ENCODE results near the gene SLC49A4. TPM values are rescaled to one million over a fixed set of nuclear protein-coding genes. Genes with fewer than 3 reads are reported as not detected.

The SLC49A4 gene
- total RNA-seq, 1 donor from 2014 or later: 19.9 TPM

DNA sequence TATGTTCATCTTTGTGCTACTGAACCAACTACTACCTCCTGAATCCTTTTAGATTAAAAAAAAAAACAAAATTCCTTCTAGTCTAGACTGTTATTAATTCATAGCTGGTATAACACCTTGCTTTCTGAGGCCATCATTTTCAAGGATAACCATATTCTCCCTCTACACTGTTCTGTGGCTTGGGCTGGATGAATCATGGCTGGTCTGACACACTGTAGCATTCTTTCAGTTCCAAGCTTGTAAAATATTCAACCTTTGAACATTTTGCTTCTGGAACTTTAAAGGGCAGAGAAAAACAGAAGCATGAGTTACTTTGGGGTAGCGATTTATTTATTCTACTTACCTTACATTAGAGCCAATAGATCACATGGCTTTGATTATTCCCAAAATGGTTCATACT is 8.8 kb upstream of the SLC49A4 start:
- DNase-seq (ENCODE audit: low spot score): no peak

DNA sequence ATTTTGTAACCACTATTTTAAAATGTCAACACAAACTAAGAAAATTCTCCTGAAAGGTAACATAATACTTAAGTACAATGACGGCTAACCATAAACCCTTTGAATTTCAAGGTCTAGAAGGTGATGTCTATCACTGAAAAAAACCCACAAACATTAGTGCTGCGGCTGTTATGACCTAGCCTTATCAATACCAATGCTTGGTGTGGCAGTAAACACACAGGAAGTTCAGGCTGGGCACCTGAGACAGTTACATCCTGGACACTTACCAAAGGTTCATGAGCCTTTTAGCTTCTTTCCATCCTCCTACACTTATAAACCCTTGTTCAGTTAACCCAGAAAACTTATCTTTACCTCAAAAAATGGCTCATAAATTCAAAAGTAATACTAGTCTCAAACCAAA is 7.0 kb upstream of the SLC49A4 start:
- no peak for DNase-seq (ENCODE audit: low spot score)

DNA sequence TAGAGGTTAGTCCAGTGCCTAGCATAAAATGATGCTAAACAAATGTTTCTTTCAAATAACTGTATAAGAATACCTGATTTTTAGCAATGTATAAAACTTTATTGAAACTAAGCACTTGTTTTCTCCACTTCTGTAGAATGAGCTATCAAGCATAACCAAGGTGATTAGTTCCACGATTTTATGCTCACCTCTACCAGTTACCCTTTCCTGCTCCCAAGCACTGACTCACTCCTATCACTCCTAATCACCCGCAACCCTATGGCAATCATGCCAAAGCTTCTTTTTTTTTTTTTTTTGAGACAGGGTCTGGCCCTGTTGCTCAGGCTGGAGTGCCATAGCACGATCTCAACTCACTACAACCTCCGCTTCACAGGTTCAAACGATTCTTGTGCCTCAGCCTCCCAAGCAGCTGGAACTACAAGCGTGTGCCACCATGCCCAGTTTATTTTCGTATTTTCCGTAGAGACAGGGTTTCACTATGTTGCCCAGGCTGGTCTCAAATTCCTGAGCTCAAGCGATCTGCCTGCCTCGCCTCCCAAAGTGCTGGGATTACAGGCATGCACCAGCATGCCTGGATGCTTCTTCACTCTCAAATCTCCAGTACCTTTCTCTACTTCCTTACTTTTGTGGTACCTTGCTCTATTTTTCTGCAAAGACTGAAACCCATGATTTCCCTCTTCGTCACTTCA is 5.1 kb upstream of the SLC49A4 start:
- DNase-seq (ENCODE audit: low spot score): no peak

DNA sequence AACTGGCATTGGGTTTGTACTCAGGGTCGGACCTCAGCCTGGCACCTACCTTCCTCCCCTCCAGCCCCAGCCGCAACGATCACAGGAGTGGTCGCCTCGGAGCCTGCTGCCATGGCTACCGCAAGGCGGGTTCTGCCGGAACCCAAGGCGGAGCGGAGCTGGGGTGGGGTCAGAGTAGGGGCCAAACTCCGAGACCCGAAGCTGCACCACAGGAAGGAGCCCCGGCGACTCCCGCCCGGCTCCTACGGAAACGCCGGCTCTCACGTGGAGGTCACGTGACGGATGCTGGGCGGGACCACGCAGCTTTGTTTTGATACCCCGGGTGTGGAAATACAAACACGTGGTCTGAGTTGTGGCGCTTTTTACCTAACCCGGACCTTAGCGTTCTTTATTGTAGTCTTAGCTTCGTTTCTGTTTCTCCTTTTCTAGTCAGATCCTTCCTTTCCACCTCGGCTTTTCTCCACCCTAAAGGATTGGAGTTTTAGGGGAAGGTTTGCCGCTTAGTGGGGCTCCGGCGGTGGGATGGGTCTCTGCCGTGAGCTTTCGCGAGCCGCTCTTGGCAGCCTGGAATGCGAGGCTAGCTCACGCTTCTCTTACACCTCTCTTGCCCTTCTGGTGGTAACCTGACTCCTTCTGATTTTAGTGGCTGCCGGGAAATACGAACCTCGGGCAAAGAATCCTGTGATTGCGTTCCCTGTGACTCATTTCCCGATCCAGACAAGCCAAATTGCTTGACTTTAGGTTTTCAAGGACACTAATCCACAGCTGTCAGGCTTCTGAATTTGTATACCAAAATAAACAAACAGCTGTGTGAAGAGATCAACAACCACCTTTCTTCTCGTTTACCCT is 1.1 kb upstream of the SLC49A4 start, which contains the start of gene HSPBAP1:
TSS of gene HSPBAP1 (minus strand) at position 264 of the 849 bp plus-strand sequence. CDS start at position 113, 151 bp downstream.
- DNase-seq (ENCODE audit: low spot score): peak; percentile 94

DNA sequence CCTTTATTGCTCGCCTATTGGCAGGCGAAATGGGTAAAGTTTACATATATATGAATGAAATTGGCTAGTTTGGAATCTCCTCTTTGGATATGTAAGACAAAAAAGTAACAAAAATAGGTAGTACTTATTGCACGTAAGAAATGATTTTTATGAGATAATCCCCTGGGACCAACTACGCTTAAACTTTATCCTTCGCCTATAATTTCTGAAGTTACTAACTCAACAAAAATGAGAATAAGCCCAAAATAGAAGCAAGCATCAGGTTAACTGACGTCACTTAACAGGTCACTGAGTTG is 438 bp upstream of the SLC49A4 start:
- DNase-seq (ENCODE audit: low spot score): no peak

DNA sequence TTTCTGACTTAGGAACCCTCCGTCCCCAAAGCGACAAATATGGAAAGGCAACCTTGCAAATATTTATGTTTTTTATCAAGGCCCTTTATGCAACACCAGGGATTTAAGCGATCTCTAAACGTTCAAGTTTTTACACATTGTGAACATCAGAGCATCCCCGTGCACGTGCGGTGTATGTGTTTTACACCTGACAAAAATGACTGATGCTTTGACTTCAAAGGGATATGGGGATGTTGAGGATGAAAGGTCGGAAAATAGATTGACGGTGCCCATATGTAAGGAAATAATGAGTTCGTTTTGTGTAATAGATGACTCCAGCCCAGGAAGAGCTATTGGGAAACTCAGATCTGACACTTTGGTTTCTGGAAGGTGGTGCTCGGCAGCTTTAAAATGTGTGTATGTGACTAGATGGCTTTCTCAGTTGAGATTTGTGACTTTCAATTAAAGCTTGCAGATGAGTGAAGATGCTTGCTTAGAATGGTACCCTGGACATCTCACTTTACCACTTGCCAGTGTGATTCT is 866 bp downstream of the SLC49A4 start:
- no peak for DNase-seq (ENCODE audit: low spot score)

DNA sequence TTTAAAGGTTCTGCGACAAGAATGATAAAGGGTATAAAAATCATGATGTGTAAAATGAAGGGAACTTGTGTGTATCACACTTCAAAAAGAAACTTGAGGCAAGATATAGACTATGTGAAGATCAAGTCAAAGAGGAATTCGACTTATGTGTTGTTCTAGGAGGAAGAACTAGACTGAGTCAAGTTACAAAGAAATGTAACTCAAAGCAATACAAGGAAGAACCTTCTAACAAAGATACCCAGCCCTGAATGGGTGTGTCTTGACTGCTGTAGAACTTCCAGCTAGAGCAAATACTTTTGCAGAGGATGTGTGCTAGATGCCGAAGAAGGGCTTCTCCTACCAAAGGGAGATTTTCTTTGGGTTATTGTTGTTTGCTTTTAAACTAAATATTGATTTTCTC is 2.4 kb downstream of the SLC49A4 start:
- no peak for DNase-seq (ENCODE audit: low spot score)

DNA sequence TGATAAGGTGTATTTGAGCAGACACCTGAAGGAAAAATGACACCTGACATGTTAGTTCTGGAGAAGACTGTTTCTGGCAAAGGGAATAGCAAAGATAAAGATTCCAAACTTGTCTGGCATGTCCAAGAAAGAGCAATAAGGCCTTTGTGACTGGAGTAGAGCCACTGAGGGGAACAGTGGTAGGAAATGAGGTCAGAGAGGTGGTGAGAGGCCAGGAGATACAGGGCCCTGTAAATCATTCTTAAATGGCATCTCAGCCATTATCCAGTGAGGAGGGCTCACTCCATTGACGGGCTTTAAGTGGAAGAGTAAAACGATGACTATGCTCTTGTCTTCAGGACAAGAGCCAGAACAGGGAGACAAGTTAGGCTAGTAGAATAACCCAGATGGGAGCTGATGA is 4.5 kb downstream of the SLC49A4 start:
- no peak for DNase-seq (ENCODE audit: low spot score)

DNA sequence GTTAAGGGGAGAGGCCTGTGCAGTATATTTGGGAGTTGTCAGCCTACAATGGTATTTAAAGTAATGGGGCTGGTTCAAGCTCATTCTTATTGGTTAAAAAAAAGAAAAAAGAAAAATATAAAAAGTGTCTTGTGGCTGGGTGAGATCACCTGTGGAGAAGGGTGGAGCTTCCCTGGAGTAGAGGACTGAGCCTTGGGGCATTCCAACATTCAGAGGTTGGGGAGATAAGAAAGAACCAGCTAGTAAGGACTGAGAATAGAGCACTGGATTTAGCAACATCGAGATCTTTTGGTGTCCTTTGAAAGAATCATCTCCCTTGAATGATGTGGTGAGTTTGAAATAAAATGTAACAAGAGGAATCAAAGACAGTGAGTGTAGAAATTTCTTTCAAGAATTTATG is 5.2 kb downstream of the SLC49A4 start:
- no peak for DNase-seq (ENCODE audit: low spot score)

DNA sequence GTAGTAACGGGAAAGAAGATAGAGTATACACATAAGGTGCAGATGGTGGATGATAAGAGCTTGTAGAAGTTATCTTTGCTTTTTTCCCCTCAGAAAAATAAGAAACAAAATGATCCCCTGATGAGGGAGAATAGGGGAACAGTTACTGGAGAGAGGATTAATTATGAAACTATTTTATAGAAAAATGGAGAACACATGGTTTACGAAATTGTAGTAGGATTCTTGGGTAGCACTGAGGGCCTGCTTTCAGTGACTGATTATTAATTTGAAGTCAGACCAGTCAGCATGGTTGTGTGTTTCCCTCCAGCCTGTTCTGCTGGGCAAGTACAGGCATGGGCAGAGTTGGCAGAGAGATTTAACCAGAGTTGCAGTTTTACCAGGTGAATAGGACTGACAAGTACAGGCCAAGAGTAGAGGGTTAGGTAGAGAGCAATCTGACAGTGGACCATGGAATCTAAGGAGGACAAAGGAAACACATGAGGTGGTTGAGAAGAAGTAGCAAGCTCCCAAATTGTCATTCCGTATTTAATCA is 5.9 kb downstream of the SLC49A4 start:
- no peak for DNase-seq (ENCODE audit: low spot score)

DNA sequence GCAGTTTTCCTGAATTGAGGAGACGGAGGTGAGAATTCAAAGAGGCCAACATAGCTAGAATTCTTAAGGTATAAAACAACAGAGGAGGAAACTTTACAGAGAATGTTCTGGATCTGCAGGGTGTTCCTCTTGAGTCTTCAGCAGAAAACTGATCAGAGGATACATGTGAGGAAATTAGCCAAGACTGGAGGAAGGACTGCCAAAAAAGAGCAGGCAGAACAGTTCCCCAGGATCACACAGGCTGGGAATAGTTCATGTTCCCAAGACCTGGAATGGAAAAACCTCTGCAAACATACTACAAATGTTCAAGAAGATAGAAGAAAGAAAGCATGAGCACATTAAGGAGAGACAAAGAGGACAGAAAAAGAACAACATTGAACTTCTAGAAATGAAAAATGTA is 7.5 kb downstream of the SLC49A4 start:
- no peak for DNase-seq (ENCODE audit: low spot score)

DNA sequence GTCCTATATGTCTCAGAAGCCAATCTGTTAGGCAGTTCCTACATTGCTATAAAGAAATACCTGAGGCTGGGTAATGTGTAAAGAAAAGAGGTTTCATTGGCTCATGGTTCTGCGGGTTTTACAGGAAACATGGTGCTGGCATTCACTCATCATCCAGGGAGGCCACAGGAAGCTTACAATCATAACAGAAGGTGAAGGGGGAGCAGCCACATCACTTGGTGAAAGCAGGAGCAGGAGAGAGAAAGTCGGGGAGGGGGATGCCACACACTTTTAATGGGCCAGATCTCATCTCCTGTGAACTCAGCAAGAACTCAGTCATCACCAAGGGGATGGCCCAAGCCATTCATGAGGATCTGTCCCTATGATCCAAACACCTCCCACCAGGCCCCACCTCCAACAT is 9.1 kb downstream of the SLC49A4 start:
- DNase-seq (ENCODE audit: low spot score): no peak

DNA sequence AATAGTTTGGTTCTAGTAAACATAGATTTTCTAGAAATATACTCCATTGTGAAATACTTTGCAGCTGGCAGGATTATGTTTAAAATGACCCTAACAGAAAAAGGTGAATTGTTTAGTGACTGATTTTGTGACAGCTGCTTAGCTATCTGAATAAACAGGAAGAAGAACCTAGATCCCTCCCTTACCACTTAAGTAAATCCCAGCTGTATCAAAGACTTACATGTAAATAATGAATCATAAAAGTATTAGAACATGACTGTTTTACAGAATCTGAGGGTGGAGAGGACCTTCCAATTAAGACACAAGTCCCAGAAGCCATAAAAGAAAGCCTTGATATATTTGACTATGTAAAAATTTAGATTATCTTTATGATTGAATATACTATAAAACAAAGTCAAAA is 15.9 kb downstream of the SLC49A4 start:
- DNase-seq (ENCODE audit: low spot score): no peak

DNA sequence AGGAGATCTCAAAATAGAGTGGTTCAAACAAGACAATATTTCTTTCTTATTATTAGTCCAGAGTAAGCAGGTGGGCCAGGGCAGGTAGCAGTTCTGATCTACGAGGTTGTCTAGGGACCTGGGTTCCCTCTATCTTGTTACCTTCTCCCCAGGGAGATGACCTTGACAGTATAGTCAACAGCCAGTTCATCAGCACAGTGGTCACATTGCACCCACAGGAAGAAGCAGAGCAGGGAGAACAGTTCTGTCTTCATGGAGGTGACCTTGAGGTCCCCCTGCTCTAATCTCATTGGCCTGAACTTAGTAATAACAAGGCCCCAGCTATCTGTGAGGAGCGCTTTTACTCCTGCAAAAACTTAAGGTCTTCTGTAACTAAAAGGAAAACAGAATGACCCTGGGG is 21.7 kb downstream of the SLC49A4 start:
- DNase-seq (ENCODE audit: low spot score): no peak

DNA sequence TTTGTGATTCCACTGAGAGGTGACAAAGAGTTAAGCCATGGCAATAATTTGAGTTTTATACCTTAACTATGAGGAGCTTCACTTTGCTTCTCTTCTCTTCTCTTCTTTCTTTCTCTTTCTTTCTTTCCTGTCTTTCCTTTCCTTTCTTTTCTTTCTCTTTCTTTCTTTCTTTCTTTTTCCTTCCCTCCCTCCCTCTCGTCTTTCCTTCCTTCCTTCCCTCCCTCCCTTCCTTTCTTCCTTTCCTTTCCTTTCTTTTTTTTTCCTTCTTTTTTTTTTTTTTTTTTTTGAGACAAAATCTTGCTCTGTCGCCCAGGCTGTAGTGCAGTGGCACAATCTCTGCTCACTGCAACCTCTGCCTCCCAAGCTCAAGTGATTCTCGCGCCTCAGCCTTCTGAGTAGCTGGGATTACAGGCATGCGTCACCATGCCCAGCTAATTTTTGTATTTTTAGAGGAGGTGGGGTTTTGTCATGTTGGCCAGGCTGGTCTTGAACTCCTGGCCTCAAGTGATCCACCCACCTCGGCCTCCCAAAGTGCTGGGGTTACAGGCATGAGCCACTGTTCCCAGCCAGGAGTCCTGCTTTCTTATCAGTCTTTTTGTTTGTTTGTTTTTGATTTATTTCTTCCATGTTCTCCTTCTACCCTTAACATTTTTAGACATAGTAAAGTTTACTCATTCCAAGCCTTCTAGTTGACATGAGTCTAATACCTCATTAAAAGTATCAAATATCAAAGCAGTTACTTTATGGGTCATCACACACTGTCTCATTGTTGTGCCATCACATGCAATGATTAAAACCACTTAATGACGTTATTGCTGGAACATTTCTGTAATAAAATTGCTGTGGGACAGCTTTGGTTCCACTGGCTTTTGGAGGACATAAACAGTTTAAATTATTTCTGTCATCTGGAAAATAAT is 29.9 kb downstream of the SLC49A4 start:
- no peak for DNase-seq (ENCODE audit: low spot score)

DNA sequence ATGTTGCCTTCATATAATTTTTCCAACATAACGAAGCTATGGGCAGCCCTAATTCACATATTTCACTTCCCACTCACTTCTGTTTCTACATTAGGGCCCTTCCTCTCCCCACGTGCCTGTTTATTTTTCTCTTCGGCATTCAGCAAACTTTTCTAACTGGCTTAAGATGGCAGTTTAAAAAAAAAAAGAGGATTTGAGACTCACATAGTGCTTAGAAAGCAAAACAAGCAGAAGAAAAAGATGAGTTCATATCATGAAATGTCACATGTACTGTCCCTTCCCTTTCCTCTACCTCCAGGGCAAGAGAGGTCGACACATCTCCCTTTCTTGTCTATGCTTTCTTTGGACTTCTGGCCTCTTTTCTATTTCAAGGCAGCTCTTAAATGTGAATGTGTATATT is 30.6 kb downstream of the SLC49A4 start:
- DNase-seq (ENCODE audit: low spot score): no peak

DNA sequence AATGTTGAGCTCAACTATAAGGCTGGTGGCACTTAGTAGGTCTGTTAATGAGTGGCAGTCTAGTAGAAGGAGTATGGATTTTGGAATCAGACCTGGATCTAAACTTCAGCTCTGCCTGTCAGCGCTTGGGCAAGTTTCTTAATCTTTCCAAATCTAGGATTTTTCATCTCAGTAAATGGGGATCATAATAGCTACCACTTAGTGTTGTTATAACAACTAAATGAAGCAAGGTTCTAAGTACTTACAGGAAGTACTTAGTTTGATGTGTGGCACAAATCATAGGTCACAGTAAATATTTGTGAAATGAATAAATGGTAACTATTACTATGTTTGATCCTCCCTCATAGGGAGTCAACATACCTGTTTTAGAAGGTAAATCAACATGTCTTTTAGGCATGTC is 31.4 kb downstream of the SLC49A4 start:
- DNase-seq (ENCODE audit: low spot score): no peak

DNA sequence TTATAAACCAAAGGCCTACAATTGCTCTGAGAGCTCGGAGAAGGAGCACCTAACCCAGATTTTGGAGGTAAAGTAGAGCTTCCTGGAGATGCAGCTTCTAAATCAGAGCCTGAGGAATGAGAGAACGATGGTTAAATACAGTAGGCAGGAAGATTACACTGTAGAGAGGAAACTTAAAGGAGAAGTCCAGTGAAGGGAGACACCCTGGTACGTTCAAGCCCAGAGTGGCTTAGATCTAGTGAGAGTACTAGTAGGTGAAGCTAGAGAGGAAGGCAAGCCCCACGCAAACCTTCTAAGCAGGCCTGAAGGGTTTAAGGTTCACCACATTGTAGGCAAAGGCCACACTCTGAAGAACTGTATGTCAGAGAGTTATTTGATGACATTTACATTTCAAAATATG is 33.4 kb downstream of the SLC49A4 start:
- DNase-seq (ENCODE audit: low spot score): no peak

DNA sequence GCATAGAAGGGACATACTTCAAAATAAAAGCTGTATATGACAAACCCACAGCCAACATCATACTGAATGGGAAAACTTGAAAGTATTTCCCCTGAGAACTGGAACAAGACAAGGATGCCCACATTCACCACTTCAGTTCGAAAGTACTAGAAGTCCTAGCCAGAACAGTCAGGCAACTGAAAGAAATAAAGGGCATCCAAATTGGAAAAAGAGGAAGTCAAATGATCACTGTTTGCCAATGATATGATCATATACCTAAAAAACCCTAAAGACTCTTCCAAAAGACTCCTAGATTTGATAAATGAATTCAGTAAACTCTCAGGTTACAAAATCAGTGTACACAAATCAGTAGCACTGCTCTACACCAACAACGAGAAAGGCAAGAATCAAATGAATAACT is 40.7 kb downstream of the SLC49A4 start:
- DNase-seq (ENCODE audit: low spot score): no peak

DNA sequence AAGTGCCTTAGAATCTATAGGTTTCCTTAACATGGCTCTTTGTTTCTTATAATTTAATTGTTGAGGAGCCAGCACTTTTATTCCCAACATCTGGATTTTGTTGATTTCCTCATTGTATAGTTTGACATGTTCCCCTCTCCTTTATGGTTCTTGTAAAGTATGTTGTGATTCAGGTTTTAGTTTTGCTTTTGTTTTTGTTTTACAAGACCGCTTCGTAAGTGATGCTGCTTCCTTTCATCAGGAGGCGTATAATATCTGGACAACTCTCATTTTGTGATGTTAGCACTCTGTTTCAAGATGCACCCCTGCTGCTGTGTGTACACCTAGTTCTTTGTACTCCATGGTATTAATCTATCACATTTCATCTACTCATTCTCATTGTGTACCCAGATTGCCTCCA is 48.7 kb downstream of the SLC49A4 start:
- DNase-seq (ENCODE audit: low spot score): no peak

DNA sequence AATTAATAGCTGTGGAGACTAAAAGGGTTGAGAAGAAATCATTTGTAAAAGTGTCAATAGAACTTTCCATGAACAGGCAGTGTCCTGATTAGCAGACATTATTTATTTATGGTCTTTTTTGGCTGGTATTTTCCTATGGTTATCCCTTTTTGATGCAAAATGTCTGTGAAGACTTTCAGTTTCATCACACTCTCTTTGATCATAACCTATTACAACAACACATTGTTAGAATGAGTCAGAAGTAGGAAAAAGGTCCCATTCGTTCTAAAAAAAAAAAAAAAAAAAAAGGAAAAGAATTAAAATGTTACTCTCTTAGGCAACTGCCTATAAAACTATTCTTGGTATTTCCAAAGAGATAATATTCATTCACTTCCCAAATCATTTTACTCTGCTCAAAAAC is 62.1 kb downstream of the SLC49A4 start:
- DNase-seq (ENCODE audit: low spot score): no peak

DNA sequence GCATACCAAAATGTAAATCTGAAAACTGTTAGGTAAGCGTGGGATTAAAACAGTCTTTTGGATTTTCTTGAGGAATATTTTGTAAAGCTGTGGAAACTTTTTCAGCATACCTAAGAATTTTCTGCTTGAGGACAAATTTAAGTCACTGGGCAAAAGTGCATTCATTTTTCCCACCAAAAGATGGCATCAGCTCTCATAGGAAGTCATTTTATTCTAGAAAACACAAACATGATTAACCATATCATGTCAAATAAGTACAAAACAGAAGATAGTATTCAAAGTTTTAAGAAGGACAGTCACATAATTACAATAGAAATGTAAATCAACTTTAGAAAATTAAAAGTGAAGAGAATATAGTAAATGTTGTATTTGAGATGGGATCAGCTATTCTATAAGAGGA is 63.5 kb downstream of the SLC49A4 start:
- DNase-seq (ENCODE audit: low spot score): no peak
